ENCODE measurements around the gene PEMT. TPM values are rescaled to one million over a fixed set of nuclear protein-coding genes. Genes with fewer than 3 reads are reported as not detected.

Gene PEMT
- total and polyA plus RNA-seq, 2 of the 8 experiments (the other 6 are each of a cell fraction or from before 2014, with no cell fraction given): 42.0 to 118 TPM

GRCh38 chr17:17549732-17550366 lies 41.7 kb downstream of the PEMT start:
- H2BK20ac ChIP-seq (ENCODE audit: low read length): no peak overlapping the region
- WGBS, 2 experiments (ENCODE audit: extremely low coverage in 1 of 2, insufficient coverage in 1 of 2, insufficient read length in 1 of 2, insufficient replicate concordance in 2 of 2, low coverage in 1 of 2, low lambda C conversion rate in 2 of 2, missing lambda C conversion rate in 1 of 2): 94% methylated on average over 20 of the region's 20 CpGs; no CpG with 5 or more reads in 1 of the 2 experiments
- H3K4me3 ChIP-seq (ENCODE audit: extremely low read depth in 1 of 4, insufficient read depth in 2 of 4, low read depth in 3 of 4, low read length in 4 of 4): no peak overlapping the region
- TF ChIP-seq POLR2AphosphoS5 (IDR thresholded peaks at IDR 0.05; ENCODE audit: low read depth, low read length): no peak
- TF ChIP-seq SP4 (IDR thresholded peaks at IDR 0.05; ENCODE audit: low read length): no peak
- no peak for TF ChIP-seq POLR2A (IDR thresholded peaks at IDR 0.05; ENCODE audit: control extremely low read depth in 1 of 2, low read depth in 2 of 2, low read length in 2 of 2)
- TF ChIP-seq SIRT6 (IDR thresholded peaks at IDR 0.05; ENCODE audit: low read length): no peak
- TF ChIP-seq SIN3A (conservative IDR thresholded peaks at IDR 0.05 in 1 of 2, IDR thresholded peaks at IDR 0.05 in 1 of 2; ENCODE audit: low read depth in 1 of 2, low read length in 2 of 2): no peak
- TF ChIP-seq, protein P1, sequence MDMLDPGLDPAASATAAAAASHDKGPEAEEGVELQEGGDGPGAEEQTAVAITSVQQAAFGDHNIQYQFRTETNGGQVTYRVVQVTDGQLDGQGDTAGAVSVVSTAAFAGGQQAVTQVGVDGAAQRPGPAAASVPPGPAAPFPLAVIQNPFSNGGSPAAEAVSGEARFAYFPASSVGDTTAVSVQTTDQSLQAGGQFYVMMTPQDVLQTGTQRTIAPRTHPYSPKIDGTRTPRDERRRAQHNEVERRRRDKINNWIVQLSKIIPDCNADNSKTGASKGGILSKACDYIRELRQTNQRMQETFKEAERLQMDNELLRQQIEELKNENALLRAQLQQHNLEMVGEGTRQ (IDR thresholded peaks at IDR 0.05; ENCODE audit: low read length): no peak
- TF ChIP-seq POU5F1 (IDR thresholded peaks at IDR 0.05; ENCODE audit: low read depth, low read length): no peak
- no peak for TF ChIP-seq ATF3 (IDR thresholded peaks at IDR 0.05; ENCODE audit: insufficient read depth, low read depth, low read length)
- TF ChIP-seq HDAC6 (IDR thresholded peaks at IDR 0.05; ENCODE audit: low read depth, low read length): no peak
- no peak for TF ChIP-seq CBX5 (IDR thresholded peaks at IDR 0.05; ENCODE audit: low read depth, low read length)
- no peaks in the 10 kb centered on the region for H3K23me2 ChIP-seq (ENCODE audit: low read depth, low read length)
- no peaks in the 10 kb centered on the region for H3K36me3 ChIP-seq (ENCODE audit: control insufficient read depth in 2 of 4, insufficient read depth in 4 of 4, low read length in 3 of 4)
- H3K23ac ChIP-seq (ENCODE audit: insufficient read length): no peak overlapping the region
- H3K14ac ChIP-seq (ENCODE audit: insufficient read length): no peak overlapping the region
- H4K20me1 ChIP-seq (replicated peaks in 1 of 2; ENCODE audit: control insufficient read depth in 1 of 2, insufficient read depth in 2 of 2, low read length in 2 of 2): peaks cover 2 to 5% of the 10 kb centered on the region in 2 experiments
- ChIA-PET CTCF (ENCODE audit: partially characterized antibody) (interaction anchor here (0.7 to 3.8 kb wide), 5 partner anchors 11 to 67 kb away, joined by 3 to 22 read pairs (median 3); no protein-coding TSS in a partner anchor), POLR2A (ENCODE audit: partially characterized antibody) (no interaction called here)
- H3K4me1 ChIP-seq (replicated peaks in 1 of 4; ENCODE audit: control insufficient read depth in 3 of 4, insufficient read depth in 4 of 4, low read length in 3 of 4): no peaks in the 10 kb centered on the region; a peak in 1 of 7 replicates
- H2BK12ac ChIP-seq (ENCODE audit: low read depth, low read length): peak overlapping the region; percentile 39; the same call in 1 of the 2 replicates
- no peak overlapping the region for H3K18ac ChIP-seq (ENCODE audit: extremely low read depth, low read length)
- H3K9me3 ChIP-seq (ENCODE audit: insufficient read depth in 2 of 2, low read depth in 1 of 2, low read length in 1 of 2): no peaks in the 10 kb centered on the region
- no peak overlapping the region for H4K91ac ChIP-seq (replicated peaks; ENCODE audit: insufficient read length, low read length)
- H3K56ac ChIP-seq (replicated peaks; ENCODE audit: insufficient read length, low read depth, low read length): no peak overlapping the region
- H2BK15ac ChIP-seq (ENCODE audit: low read length): no peak overlapping the region
- no peaks in the 10 kb centered on the region for H3K79me2 ChIP-seq (ENCODE audit: control insufficient read depth in 1 of 2, insufficient read depth in 2 of 2, low read length in 2 of 2)
- FAIRE-seq (no peak), DNase-seq (ENCODE audit: low read depth in 1 of 2, low spot score in 2 of 2) (no peak)
- no peak overlapping the region for H2AK5ac ChIP-seq (ENCODE audit: low read depth, low read length)
- no peak overlapping the region for H3K27ac ChIP-seq (ENCODE audit: low read depth, low read length)
- no peak overlapping the region for H3K4me2 ChIP-seq (ENCODE audit: insufficient read depth in 1 of 2, low read depth in 2 of 2, low read length in 2 of 2)
- no peak overlapping the region; the same call in 1 of the 2 replicates for H4K8ac ChIP-seq (ENCODE audit: extremely low read depth, insufficient read depth, low read length)
- no peak overlapping the region; the same call in 1 of the 2 replicates for H2BK5ac ChIP-seq (ENCODE audit: low read depth, low read length)
- peaks cover 2% of the 10 kb centered on the region; the same call in 1 of the 2 replicates for H3K79me1 ChIP-seq (ENCODE audit: low read depth, low read length)
- no peak overlapping the region; a peak in 1 of 7 replicates for H3K9ac ChIP-seq (replicated peaks in 1 of 4; ENCODE audit: extremely low read depth in 1 of 4, low read depth in 3 of 4, low read length in 3 of 4)
- no peaks in the 10 kb centered on the region for H3K27me3 ChIP-seq (replicated peaks in 1 of 4; ENCODE audit: control insufficient read depth in 3 of 4, extremely low read depth in 1 of 4, insufficient read depth in 3 of 4, low read length in 3 of 4)
- no peak overlapping the region for H2BK120ac ChIP-seq (replicated peaks; ENCODE audit: low read depth, low read length)
- no peak overlapping the region for H2AFZ ChIP-seq (ENCODE audit: low read length)
- no peak overlapping the region for H4K5ac ChIP-seq (ENCODE audit: insufficient read length, low read depth, low read length)
- no peak overlapping the region for H3K4ac ChIP-seq (replicated peaks; ENCODE audit: insufficient read length, low read depth, low read length)

Data from H1 (cell line).